ENCODE measurements around the gene RAB3IP.

- no peak for TF ChIP-seq CTCF (IDR thresholded peaks at IDR 0.05 in 4 of 5, conservative IDR thresholded peaks at IDR 0.05 in 1 of 5)
- no peak for TF ChIP-seq POLR2A (IDR thresholded peaks at IDR 0.05)
These were observed 879 bp downstream of the RAB3IP start for GRCh38 chr12:69739287-69740191.

All from gastrocnemius medialis (tissue), 4 donors.